ENCODE measurements around the gene PGM5. TPM values are rescaled to one million over a fixed set of nuclear protein-coding genes. Genes with fewer than 3 reads are reported as not detected.

PGM5 gene
- total and polyA plus RNA-seq, 3 donors from 2014 or later, result 9.3 to 19.4 (median 10.4) TPM

GRCh38 chr9:68455451-68455850, 99.0 kb downstream of the PGM5 start:
- TF ChIP-seq CTCF (IDR thresholded peaks at IDR 0.05) (no peak), POLR2A (IDR thresholded peaks at IDR 0.05) (no peak)
- no peaks in the 10 kb centered on the region for H3K9me3 ChIP-seq
- no peak overlapping the region for H3K27ac ChIP-seq
- no peak overlapping the region for H3K4me3 ChIP-seq
- intact Hi-C loops (cut with DNase I; ENCODE audit: low total_unique reads), result no loop called here
- H3K27me3 ChIP-seq, result no peaks in the 10 kb centered on the region
- no peaks in the 10 kb centered on the region for H3K4me1 ChIP-seq
- no peaks in the 10 kb centered on the region for H3K36me3 ChIP-seq (ENCODE audit: low read depth, missing control alignments)
- WGBS, 2 donors, result 80 to 87% methylated on average over 2 of the region's 2 CpGs
- no peak for DNase-seq

GRCh38 chr9:68457803-68458202, 101.4 kb downstream of the PGM5 start:
- H3K9me3 ChIP-seq, result no peaks in the 10 kb centered on the region
- intact Hi-C loops (cut with DNase I; ENCODE audit: low total_unique reads), result no loop called here
- no peak for DNase-seq
- 53 to 76% methylated on average over 1 of the region's 1 CpG for WGBS, 2 donors
- H3K27me3 ChIP-seq, result no peaks in the 10 kb centered on the region
- no peak overlapping the region for H3K4me3 ChIP-seq
- H3K36me3 ChIP-seq (ENCODE audit: low read depth, missing control alignments), result no peaks in the 10 kb centered on the region
- no peak overlapping the region for H3K27ac ChIP-seq
- TF ChIP-seq CTCF (IDR thresholded peaks at IDR 0.05) (no peak), POLR2A (IDR thresholded peaks at IDR 0.05) (no peak)
- H3K4me1 ChIP-seq, result no peaks in the 10 kb centered on the region

- H3K27ac ChIP-seq, result no peak overlapping the region
- intact Hi-C loops (cut with DNase I; ENCODE audit: low total_unique reads), result no loop called here
- H3K27me3 ChIP-seq, result no peaks in the 10 kb centered on the region
- no peak for DNase-seq
- no peak for TF ChIP-seq CTCF (IDR thresholded peaks at IDR 0.05)
- TF ChIP-seq POLR2A (IDR thresholded peaks at IDR 0.05), result no peak
- no peaks in the 10 kb centered on the region for H3K9me3 ChIP-seq
- 88 to 98% methylated on average over 1 of the region's 1 CpG for WGBS, 2 donors
- no peaks in the 10 kb centered on the region for H3K4me1 ChIP-seq
- no peak overlapping the region for H3K4me3 ChIP-seq
- no peaks in the 10 kb centered on the region for H3K36me3 ChIP-seq (ENCODE audit: low read depth, missing control alignments)
Observed at GRCh38 chr9:68458918-68459317, 102.5 kb downstream of the PGM5 start.

- H3K9me3 ChIP-seq, result no peaks in the 10 kb centered on the region
- H3K4me1 ChIP-seq, result no peaks in the 10 kb centered on the region
- no peaks in the 10 kb centered on the region for H3K36me3 ChIP-seq (ENCODE audit: low read depth, missing control alignments)
- intact Hi-C loops (cut with DNase I; ENCODE audit: low total_unique reads), result no loop called here
- no peak for DNase-seq
- H3K27ac ChIP-seq, result no peak overlapping the region
- H3K4me3 ChIP-seq, result no peak overlapping the region
- H3K27me3 ChIP-seq, result no peaks in the 10 kb centered on the region
- 59 to 60% methylated on average over 7 of the region's 7 CpGs for WGBS, 2 donors
- TF ChIP-seq CTCF (IDR thresholded peaks at IDR 0.05) (no peak), POLR2A (IDR thresholded peaks at IDR 0.05) (no peak)
Observed at GRCh38 chr9:68462105-68462775, 105.8 kb downstream of the PGM5 start.

GRCh38 chr9:68470067-68470466, 113.7 kb downstream of the PGM5 start:
- Histone ChIP-seq H3K27ac (no peak overlapping the region), H3K4me3 (no peak overlapping the region), H3K4me1 (no peaks in the 10 kb centered on the region), H3K36me3 (ENCODE audit: low read depth, missing control alignments) (no peaks in the 10 kb centered on the region), H3K27me3 (no peaks in the 10 kb centered on the region), H3K9me3 (no peaks in the 10 kb centered on the region)
- DNase-seq, result no peak
- TF ChIP-seq CTCF (IDR thresholded peaks at IDR 0.05), result no peak
- TF ChIP-seq POLR2A (IDR thresholded peaks at IDR 0.05), result no peak
- intact Hi-C loops (cut with DNase I; ENCODE audit: low total_unique reads), result no loop called here
